Stimulated activated CD8-positive, alpha-beta memory T cell treated with anti-CD3 and anti-CD28 coated beads, Interleukin-4, amount 100 ng/mL, for 4 hours (primary cell): ENCODE measurements around the gene ITPKB.
A peak's percentile ranks its signal among the peaks of the same experiment; 100 is the strongest.
"Not testable (repeated sequence)": the region's sequence is repeated elsewhere in the genome, so short reads cannot be mapped to it uniquely, and the experiment has no call there.

Source experiments
- DNase-seq, 2 donors: peaks; one replicate each; pipeline ENCODE4 v3.0.0-alpha.2; 2020; ENCODE audit warnings: low read depth in 2 of 2, low spot score in 1 of 2

ITPKB gene

GRCh38 chr1:226738995-226739695 lies at the start of gene ITPKB:
Gene ITPKB, minus strand, starts transcription at chr1:226739282. Its CDS starts 1,824 bp downstream, at chr1:226737458.
- DNase-seq, result peak in 1 of 2 donors; percentile 45

GRCh38 chr1:226787638-226788037 lies 48.6 kb upstream of the ITPKB start:
- no peak for DNase-seq

- no peak for DNase-seq
Observed at GRCh38 chr1:226787071-226787470, 48.0 kb upstream of the ITPKB start.

GRCh38 chr1:226786550-226786949 lies 47.5 kb upstream of the ITPKB start:
- no peak for DNase-seq

- DNase-seq, result no peak
Observed at GRCh38 chr1:226785805-226786204, 46.7 kb upstream of the ITPKB start.

GRCh38 chr1:226784081-226785049 lies 45.3 kb upstream of the ITPKB start:
- no peak for DNase-seq

- no peak for DNase-seq
Observed at GRCh38 chr1:226782845-226783601, 43.9 kb upstream of the ITPKB start.

- no peak for DNase-seq
Observed at GRCh38 chr1:226781937-226782609, 43.0 kb upstream of the ITPKB start.

GRCh38 chr1:226779561-226779960 lies 40.5 kb upstream of the ITPKB start:
- no peak for DNase-seq

GRCh38 chr1:226778657-226779058 lies 39.6 kb upstream of the ITPKB start:
- DNase-seq, result no peak

GRCh38 chr1:226776975-226777374 lies 37.9 kb upstream of the ITPKB start:
- DNase-seq, result no peak

GRCh38 chr1:226776066-226776465 lies 37.0 kb upstream of the ITPKB start:
- DNase-seq, result no peak

GRCh38 chr1:226772446-226773139 lies 33.5 kb upstream of the ITPKB start:
- no peak for DNase-seq

GRCh38 chr1:226767170-226767569 lies 28.1 kb upstream of the ITPKB start:
- not testable (repeated sequence) for DNase-seq

GRCh38 chr1:226766565-226766964 lies 27.5 kb upstream of the ITPKB start:
- DNase-seq, result no peak

GRCh38 chr1:226764533-226764932 lies 25.5 kb upstream of the ITPKB start:
- DNase-seq, result no peak

- no peak for DNase-seq
Observed at GRCh38 chr1:226763905-226764264, 24.8 kb upstream of the ITPKB start.

- no peak for DNase-seq
Observed at GRCh38 chr1:226762988-226763904, 24.2 kb upstream of the ITPKB start.

GRCh38 chr1:226762055-226762454 lies 23.0 kb upstream of the ITPKB start:
- no peak for DNase-seq
